ENCODE measurements around the gene SLC35A2. TPM values are rescaled to one million over a fixed set of nuclear protein-coding genes. Genes with fewer than 3 reads are reported as not detected.

Gene SLC35A2
- total RNA-seq, 1 donor from 2014 or later = 34.6 TPM

GRCh38 chrX:48957477-48957826 lies 46.0 kb upstream of the SLC35A2 start, which contains the start of gene OTUD5:
Gene OTUD5 (minus strand): TSS chrX:48957607. CDS start chrX:48957570, 37 bp downstream.
- Mint-ChIP-seq H3K27me3 (ENCODE audit: unreplicated experiment) (no peaks in the 10 kb centered on the region), H3K27ac (ENCODE audit: unreplicated experiment) (peak within 1 kb of the TSS; percentile 100), H3K4me1 (ENCODE audit: unreplicated experiment) (peaks cover 16% of the 10 kb centered on the region), H3K9me3 (ENCODE audit: unreplicated experiment) (no peaks in the 10 kb centered on the region), H3K4me3 (ENCODE audit: unreplicated experiment) (peak within 1 kb of the TSS; percentile 97), H3K36me3 (ENCODE audit: unreplicated experiment) (peaks cover 2% of the 10 kb centered on the region)
- no peak for DNase-seq (ENCODE audit: extremely low spot score, unreplicated experiment)
- TF ChIP-seq, protein P1, sequence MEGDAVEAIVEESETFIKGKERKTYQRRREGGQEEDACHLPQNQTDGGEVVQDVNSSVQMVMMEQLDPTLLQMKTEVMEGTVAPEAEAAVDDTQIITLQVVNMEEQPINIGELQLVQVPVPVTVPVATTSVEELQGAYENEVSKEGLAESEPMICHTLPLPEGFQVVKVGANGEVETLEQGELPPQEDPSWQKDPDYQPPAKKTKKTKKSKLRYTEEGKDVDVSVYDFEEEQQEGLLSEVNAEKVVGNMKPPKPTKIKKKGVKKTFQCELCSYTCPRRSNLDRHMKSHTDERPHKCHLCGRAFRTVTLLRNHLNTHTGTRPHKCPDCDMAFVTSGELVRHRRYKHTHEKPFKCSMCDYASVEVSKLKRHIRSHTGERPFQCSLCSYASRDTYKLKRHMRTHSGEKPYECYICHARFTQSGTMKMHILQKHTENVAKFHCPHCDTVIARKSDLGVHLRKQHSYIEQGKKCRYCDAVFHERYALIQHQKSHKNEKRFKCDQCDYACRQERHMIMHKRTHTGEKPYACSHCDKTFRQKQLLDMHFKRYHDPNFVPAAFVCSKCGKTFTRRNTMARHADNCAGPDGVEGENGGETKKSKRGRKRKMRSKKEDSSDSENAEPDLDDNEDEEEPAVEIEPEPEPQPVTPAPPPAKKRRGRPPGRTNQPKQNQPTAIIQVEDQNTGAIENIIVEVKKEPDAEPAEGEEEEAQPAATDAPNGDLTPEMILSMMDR (IDR thresholded peaks at IDR 0.05) = no peak

DNA sequence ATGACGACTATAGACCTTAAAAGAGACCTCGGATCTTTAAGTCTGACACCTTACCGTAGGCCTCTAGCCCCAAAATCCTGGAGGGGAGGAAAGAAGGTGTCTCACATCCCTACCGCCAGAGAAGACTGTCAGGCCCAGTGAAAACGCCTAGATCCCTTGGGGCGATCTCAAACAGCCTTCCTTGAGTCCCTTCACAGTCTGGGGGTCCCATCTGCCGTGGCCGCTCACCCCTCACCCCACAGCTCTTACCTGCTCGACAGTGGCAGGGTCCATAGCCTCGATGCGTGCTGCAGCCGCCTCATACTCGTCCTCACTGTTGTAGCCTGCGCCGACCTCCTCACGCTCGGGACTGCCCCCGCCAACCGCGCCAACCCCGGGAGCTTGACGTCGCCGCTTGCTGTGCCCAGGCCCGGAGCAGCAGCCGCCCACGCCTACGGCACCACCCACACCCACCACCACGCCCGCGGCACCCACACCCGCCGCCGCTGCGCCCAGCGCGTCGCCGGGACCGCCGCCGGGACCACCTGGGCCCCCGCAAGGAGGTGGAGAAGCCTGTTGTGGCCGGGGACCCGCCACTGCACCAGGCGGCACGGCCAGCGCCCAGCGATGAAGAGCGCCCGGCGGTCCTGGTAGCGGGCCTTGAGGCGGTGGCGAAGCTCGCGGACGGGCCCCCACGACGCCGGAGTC lies 45.4 kb upstream of the SLC35A2 start:
- no peaks in the 10 kb centered on the region for H3K9me3 Mint-ChIP-seq (ENCODE audit: unreplicated experiment)
- no peaks in the 10 kb centered on the region for H3K27me3 Mint-ChIP-seq (ENCODE audit: unreplicated experiment)
- peak overlapping the region; percentile 76 for H3K27ac Mint-ChIP-seq (ENCODE audit: unreplicated experiment)
- peak overlapping the region; percentile 74 for H3K4me3 Mint-ChIP-seq (ENCODE audit: unreplicated experiment)
- H3K4me1 Mint-ChIP-seq (ENCODE audit: unreplicated experiment) = peaks cover 16% of the 10 kb centered on the region
- DNase-seq (ENCODE audit: extremely low spot score, unreplicated experiment) = no peak
- TF ChIP-seq, protein P1 (IDR thresholded peaks at IDR 0.05) = no peak
- H3K36me3 Mint-ChIP-seq (ENCODE audit: unreplicated experiment) = peaks cover 2% of the 10 kb centered on the region

GRCh38 chrX:48948589-48948988 lies 37.1 kb upstream of the SLC35A2 start:
- no peak for DNase-seq (ENCODE audit: extremely low spot score, unreplicated experiment)
- H3K27ac Mint-ChIP-seq (ENCODE audit: unreplicated experiment) = no peak overlapping the region
- no peaks in the 10 kb centered on the region for H3K27me3 Mint-ChIP-seq (ENCODE audit: unreplicated experiment)
- no peak overlapping the region for H3K4me3 Mint-ChIP-seq (ENCODE audit: unreplicated experiment)
- peaks cover 6% of the 10 kb centered on the region for H3K4me1 Mint-ChIP-seq (ENCODE audit: unreplicated experiment)
- TF ChIP-seq, protein P1 (IDR thresholded peaks at IDR 0.05) = no peak
- H3K36me3 Mint-ChIP-seq (ENCODE audit: unreplicated experiment) = no peaks in the 10 kb centered on the region
- no peaks in the 10 kb centered on the region for H3K9me3 Mint-ChIP-seq (ENCODE audit: unreplicated experiment)

DNA sequence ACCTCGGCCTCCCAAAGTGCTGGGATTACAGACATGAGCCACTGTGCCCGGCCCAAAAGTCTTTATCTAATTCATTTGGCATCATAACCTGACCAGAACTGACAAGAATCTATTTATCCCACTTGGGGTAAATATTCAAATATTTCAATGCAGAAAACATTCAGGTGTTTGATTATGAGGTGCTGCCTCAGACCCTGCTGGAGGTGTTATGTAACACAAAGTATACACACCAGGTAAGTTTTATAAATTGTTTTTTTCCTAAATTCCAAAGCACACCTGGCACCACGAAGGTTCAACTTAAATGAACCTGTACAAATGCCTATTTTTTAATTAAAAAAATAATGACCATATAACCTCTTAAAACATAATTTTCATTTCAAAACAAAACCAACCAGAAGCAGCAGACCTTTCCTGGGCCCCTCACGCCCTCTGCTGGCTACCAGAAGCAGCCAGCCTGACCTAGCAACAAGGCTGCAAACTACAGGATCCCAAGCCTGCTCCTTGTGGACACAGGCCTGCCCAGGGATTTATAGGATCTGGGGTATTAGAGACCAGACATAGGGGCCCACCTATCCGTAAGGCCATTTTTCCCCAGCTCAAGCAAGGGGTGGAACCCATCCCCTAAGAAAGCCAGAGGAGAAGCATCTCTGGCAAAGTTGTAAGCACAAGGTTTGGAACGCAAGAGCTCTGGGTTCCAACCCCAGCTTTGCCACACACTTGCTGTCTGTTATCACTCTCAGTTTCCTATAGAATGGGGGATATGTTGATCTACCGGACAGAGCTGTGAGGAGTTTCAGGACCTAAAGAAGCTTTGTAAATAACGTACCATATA lies 34.3 kb upstream of the SLC35A2 start:
- Mint-ChIP-seq H3K4me3 (ENCODE audit: unreplicated experiment) (no peak overlapping the region), H3K27ac (ENCODE audit: unreplicated experiment) (peak overlapping the region; percentile 12), H3K4me1 (ENCODE audit: unreplicated experiment) (peaks cover 5% of the 10 kb centered on the region), H3K9me3 (ENCODE audit: unreplicated experiment) (peaks cover 5% of the 10 kb centered on the region), H3K27me3 (ENCODE audit: unreplicated experiment) (no peaks in the 10 kb centered on the region), H3K36me3 (ENCODE audit: unreplicated experiment) (peaks cover 2% of the 10 kb centered on the region)
- TF ChIP-seq, protein P1 (IDR thresholded peaks at IDR 0.05) = peak; percentile 73
- no peak for DNase-seq (ENCODE audit: extremely low spot score, unreplicated experiment)

- Mint-ChIP-seq H3K4me1 (ENCODE audit: unreplicated experiment) (peaks cover 5% of the 10 kb centered on the region), H3K27ac (ENCODE audit: unreplicated experiment) (no peak overlapping the region), H3K4me3 (ENCODE audit: unreplicated experiment) (no peak overlapping the region), H3K36me3 (ENCODE audit: unreplicated experiment) (peaks cover 5% of the 10 kb centered on the region), H3K27me3 (ENCODE audit: unreplicated experiment) (no peaks in the 10 kb centered on the region), H3K9me3 (ENCODE audit: unreplicated experiment) (peaks cover 5% of the 10 kb centered on the region)
- TF ChIP-seq, protein P1 (IDR thresholded peaks at IDR 0.05) = no peak
- DNase-seq (ENCODE audit: extremely low spot score, unreplicated experiment) = no peak
Measured at GRCh38 chrX:48942895-48943294, 31.4 kb upstream of the SLC35A2 start.

Measured in osteocyte (in vitro differentiated cells).